Breast epithelium (tissue), 4 donors: Measurements from ENCODE around the gene CRTC3. TPM values are rescaled to one million over a fixed set of nuclear protein-coding genes. Genes with fewer than 3 reads are reported as not detected.

ENCODE experiments used
- DNase-seq, 2 donors: peaks; one replicate each; pipeline ENCODE4 v3.0.0-alpha.2; 2019; ENCODE audit warnings: low spot score in 2 of 2
- H3K27ac ChIP-seq, 2 donors: fragments of 200-600 bp; sonication (generic) in 1 of 2; one replicate each; pipeline ENCODE4 v1.5.1; 2016 to 2019; ENCODE audit warnings: mild to moderate bottlenecking in 1 of 2
- H3K27me3 ChIP-seq, 2 donors: fragments of 200-600 bp; sonication (generic) in 1 of 2; one replicate each; pipeline versions ENCODE4 v1.5.1 to v1.6.0; 2017 to 2019; ENCODE audit warnings: control low read depth in 1 of 2, mild to moderate bottlenecking in 1 of 2
- H3K36me3 ChIP-seq: fragments of 200-600 bp; one replicate; pipeline ENCODE4 v1.5.1; 2019
- H3K4me1 ChIP-seq, 2 donors: fragments of 200-600 bp; sonication (generic); one replicate each; pipeline ENCODE4 v1.5.1; 2016 to 2019; ENCODE audit warnings: control low read depth in 1 of 2
- H3K4me3 ChIP-seq, 3 donors: fragments of 200-600 bp; sonication (generic); 1 replicate in 2 of 3; 2 replicates in 1 of 3; pipeline ENCODE4 v1.5.1; 2016 to 2019; ENCODE audit warnings: mild to moderate bottlenecking in 3 of 3, moderate library complexity in 2 of 3
- H3K9me3 ChIP-seq, 2 donors: fragments of 200-600 bp; sonication (generic) in 1 of 2; one replicate each; pipeline ENCODE4 v1.5.1; 2016 to 2019; ENCODE audit warnings: control low read depth in 1 of 2
- POLR2A ChIP-seq: fragments of 450-650 bp; IDR thresholded peaks from one replicate; pipeline ENCODE4 v1.6.1; 2016; ENCODE audit warnings: antibody characterized with exemption, mild to moderate bottlenecking, moderate library complexity
- POLR2AphosphoS5 ChIP-seq, 3 donors: sonication (generic); formaldehyde crosslinking; IDR thresholded peaks; one replicate each; pipeline ENCODE4 v1.6.1; 2017; ENCODE audit warnings: antibody characterized with exemption in 3 of 3
- intact Hi-C: fragments of 100-400 bp; cut with DNase I; formaldehyde crosslinking; loops from one replicate; pipeline ENCODE4 v1.15.1; 2023; ENCODE audit warnings: low total_unique reads
- total RNA-seq, 3 donors: library from RNA; depleted of rRNA; stranded (reverse); fragments of >200 nt; gene quantifications; one replicate each; pipeline ENCODE4 v1.1.0, GENCODE V29; 2016
- TF ChIP-seq, protein P1 (sequence below), 3 donors: fragments of 450-650 bp; IDR thresholded peaks; one replicate each; pipeline ENCODE4 v1.5.1; 2016 to 2017; ENCODE audit warnings: antibody characterized with exemption in 3 of 3, mild to moderate bottlenecking in 3 of 3, moderate library complexity in 3 of 3

The CRTC3 gene
- total RNA-seq, 3 donors from 2014 or later = 29.4 to 40.6 (median 36.2) TPM

DNA sequence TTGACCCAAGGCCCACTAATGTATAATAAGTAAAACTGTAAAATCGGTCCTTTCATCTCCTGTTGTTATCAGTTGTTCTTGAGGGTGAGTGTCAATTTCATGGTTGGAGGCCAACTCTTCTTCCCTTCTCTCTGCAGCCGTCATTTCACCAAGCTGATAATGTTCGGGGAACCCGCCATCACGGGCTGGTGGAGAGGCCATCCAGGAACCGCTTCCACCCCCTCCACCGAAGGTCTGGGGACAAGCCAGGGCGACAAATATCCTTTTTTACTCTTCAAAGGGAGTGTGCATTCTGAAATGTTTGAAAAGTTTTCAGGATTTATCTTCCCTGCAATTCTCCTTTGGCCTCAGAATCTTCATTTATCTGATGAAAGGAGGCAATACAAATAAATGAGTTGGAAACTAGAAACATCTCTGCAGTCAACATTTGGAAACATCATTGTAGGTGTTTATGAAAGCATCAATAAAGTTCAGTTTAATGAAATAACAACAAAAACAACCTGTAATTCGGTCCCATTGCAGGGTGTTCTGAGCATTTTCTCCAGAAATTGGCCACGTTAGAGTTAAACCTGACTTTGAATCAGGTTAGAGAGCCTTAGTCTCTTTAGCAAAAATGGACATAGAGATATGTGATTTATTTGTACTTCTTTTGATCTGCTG, 63.9 kb downstream of the CRTC3 start:
- Histone ChIP-seq H3K27me3 (no peaks in the 10 kb centered on the region), H3K36me3 (no peaks in the 10 kb centered on the region), H3K9me3 (no peaks in the 10 kb centered on the region), H3K4me3 (no peak overlapping the region), H3K4me1 (no peaks in the 10 kb centered on the region), H3K27ac (peak overlapping the region; percentile 82 to 86)
- intact Hi-C loops = loop anchor here (10.0 kb wide), 1 partner anchor 59 kb away; no protein-coding TSS in a partner anchor
- TF ChIP-seq, protein P1, sequence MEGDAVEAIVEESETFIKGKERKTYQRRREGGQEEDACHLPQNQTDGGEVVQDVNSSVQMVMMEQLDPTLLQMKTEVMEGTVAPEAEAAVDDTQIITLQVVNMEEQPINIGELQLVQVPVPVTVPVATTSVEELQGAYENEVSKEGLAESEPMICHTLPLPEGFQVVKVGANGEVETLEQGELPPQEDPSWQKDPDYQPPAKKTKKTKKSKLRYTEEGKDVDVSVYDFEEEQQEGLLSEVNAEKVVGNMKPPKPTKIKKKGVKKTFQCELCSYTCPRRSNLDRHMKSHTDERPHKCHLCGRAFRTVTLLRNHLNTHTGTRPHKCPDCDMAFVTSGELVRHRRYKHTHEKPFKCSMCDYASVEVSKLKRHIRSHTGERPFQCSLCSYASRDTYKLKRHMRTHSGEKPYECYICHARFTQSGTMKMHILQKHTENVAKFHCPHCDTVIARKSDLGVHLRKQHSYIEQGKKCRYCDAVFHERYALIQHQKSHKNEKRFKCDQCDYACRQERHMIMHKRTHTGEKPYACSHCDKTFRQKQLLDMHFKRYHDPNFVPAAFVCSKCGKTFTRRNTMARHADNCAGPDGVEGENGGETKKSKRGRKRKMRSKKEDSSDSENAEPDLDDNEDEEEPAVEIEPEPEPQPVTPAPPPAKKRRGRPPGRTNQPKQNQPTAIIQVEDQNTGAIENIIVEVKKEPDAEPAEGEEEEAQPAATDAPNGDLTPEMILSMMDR (IDR thresholded peaks at IDR 0.05) = no peak
- TF ChIP-seq POLR2A (no peak), POLR2AphosphoS5 (IDR thresholded peaks at IDR 0.05) (no peak)
- no peak for DNase-seq

DNA sequence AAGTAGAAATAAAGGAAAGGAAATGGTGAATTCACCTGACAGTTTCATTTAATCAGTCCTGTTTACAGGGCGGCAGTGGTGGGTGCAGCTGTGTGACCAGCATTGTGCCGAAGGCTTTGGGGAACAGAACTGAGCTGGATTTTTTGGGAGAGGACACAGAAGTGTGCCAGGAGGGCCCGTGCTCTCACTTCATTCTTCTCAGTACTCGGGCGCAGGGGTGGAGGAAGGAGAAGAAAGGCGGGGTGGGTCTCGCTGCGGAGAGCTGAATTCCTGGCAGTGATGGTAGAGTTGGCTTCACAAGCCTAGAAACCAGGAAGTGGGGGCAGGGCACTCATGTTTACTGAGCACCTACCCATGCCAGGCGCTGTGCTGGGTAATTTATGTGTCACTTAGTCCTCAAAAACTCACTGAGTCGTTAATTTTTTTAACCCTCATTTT, 64.6 kb downstream of the CRTC3 start:
- Histone ChIP-seq H3K36me3 (no peaks in the 10 kb centered on the region), H3K4me1 (no peaks in the 10 kb centered on the region), H3K27ac (peak overlapping the region; percentile 82 to 86), H3K4me3 (peak overlapping the region in 1 of 3 donors; percentile 13), H3K27me3 (no peaks in the 10 kb centered on the region), H3K9me3 (no peaks in the 10 kb centered on the region)
- intact Hi-C loops = loop anchor here (10.0 kb wide), 1 partner anchor 60 kb away; no protein-coding TSS in a partner anchor
- DNase-seq = peak; percentile 79 to 84
- TF ChIP-seq POLR2A (no peak), POLR2AphosphoS5 (IDR thresholded peaks at IDR 0.05) (peak; percentile 16 to 76 (median 42))

DNA sequence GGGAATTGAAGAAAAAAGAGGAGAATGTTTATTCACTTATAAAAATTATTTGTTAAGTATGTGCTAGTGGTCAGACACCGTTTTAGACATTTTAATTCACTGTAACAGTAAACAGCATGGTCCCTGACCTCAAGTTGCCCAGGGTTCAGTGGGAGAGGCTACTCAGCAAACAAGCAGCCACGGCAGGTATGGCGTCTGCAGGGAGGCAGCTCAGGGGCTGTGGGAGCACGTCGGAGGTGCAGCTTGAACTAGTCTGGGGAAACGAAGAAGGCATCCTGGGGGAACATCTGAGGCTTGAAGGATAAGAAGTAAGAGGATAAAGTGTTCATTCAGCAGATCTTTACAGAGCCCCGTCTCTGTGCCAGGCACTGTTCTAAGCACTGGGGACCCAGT, 66.0 kb downstream of the CRTC3 start:
- Histone ChIP-seq H3K4me3 (no peak overlapping the region), H3K4me1 (no peaks in the 10 kb centered on the region), H3K27ac (peak overlapping the region in 1 of 2 donors; percentile 15), H3K36me3 (no peaks in the 10 kb centered on the region), H3K27me3 (no peaks in the 10 kb centered on the region), H3K9me3 (no peaks in the 10 kb centered on the region)
- intact Hi-C loops = loop anchor here (10.0 kb wide), 1 partner anchor 61 kb away; no protein-coding TSS in a partner anchor
- no peak for DNase-seq
- TF ChIP-seq, protein P1 (IDR thresholded peaks at IDR 0.05) = no peak
- no peak for TF ChIP-seq POLR2AphosphoS5 (IDR thresholded peaks at IDR 0.05)
- no peak for TF ChIP-seq POLR2A

DNA sequence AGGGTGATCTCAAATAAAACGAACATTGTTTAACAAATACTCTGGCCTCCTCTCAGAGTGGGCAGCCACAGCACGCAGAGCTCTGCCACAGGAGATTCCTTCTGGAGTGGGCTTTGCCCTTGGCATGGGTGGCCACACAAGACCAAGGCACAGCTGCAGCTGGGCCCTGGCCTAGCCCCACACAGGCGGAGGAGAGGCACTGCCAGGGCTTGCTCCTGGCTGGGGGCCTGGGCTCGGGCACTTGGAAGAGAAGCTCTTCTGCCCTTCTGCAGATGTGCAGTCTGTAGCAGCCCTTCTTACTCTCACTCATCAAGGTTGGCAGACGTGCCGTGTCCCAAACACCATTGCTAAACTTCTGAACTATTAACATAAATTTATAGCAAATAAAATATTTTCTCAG, 67.2 kb downstream of the CRTC3 start:
- Histone ChIP-seq H3K4me1 (no peaks in the 10 kb centered on the region), H3K27me3 (no peaks in the 10 kb centered on the region), H3K27ac (no peak overlapping the region), H3K4me3 (no peak overlapping the region), H3K36me3 (no peaks in the 10 kb centered on the region), H3K9me3 (no peaks in the 10 kb centered on the region)
- TF ChIP-seq POLR2AphosphoS5 (IDR thresholded peaks at IDR 0.05) (no peak), POLR2A (no peak)
- TF ChIP-seq, protein P1 (IDR thresholded peaks at IDR 0.05) = no peak
- intact Hi-C loops = loop anchor here (10.0 kb wide), 1 partner anchor 62 kb away; no protein-coding TSS in a partner anchor
- DNase-seq = no peak

DNA sequence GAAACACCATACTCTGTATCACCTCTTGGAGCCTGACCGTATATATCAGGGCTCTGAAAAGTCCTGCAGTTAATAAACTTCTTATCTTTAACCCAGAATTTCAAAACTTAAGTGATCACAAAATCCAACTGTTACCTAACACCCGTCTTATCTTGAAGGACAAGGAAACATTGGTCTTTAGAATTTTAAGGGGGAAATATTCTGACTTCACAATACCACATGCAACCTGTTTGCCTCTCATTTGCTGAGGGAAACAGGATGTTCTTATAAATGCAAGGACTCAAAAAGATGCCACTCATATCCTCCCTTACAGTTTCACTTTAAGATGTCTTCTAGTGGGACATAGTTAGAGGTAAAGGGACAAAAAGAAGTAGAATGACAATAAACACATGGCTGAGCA, 67.9 kb downstream of the CRTC3 start:
- Histone ChIP-seq H3K4me1 (no peaks in the 10 kb centered on the region), H3K9me3 (no peaks in the 10 kb centered on the region), H3K27ac (peak overlapping the region; percentile 44 to 61), H3K4me3 (no peak overlapping the region), H3K27me3 (no peaks in the 10 kb centered on the region), H3K36me3 (no peaks in the 10 kb centered on the region)
- DNase-seq = no peak
- TF ChIP-seq POLR2AphosphoS5 (IDR thresholded peaks at IDR 0.05) = no peak
- TF ChIP-seq POLR2A = no peak
- TF ChIP-seq, protein P1 (IDR thresholded peaks at IDR 0.05) = no peak
- intact Hi-C loops = loop anchor here (10.0 kb wide), 1 partner anchor 63 kb away; no protein-coding TSS in a partner anchor
